Activated CD4-positive, CD25-positive, alpha-beta regulatory T cell (primary cell): ENCODE measurements around the gene CD86.

ENCODE experiments used
- DNase-seq, 4 experiments: peaks; one replicate each; lab custom pipeline; 2025; lab: John Stamatoyannopoulos, UW

The CD86 gene

DNA sequence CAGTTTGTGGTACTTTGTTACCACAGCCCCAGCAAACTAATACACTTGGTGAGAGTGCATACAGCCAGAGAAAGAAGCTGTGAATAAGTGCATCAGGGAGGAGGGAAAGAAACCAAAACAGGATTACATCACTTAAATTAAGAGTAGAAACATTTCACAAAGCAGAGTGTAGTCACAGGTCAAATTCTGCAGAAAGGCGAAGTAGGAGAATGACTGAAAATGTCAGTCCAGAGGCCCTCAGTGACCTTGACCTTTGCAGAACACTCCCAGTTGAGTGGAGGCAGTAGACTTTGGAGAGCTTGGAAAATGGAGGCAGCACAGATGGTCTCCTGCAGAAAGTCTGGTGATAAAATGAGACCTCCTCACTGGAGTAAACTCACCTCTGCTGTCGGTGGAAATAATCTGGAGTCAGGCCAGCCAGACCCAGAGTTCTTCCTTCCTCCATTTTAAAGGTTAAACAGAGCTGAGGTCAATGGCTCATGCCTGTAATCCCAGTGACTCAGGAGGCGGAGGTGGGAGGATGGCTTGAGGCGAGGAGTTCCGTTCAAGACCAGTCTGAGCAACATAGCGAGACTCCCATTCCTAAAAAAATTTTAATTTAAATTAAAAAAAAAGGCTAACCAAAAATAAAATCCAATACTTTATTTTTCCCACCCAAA is 5.0 kb downstream of the CD86 start:
- no peak for DNase-seq

DNA sequence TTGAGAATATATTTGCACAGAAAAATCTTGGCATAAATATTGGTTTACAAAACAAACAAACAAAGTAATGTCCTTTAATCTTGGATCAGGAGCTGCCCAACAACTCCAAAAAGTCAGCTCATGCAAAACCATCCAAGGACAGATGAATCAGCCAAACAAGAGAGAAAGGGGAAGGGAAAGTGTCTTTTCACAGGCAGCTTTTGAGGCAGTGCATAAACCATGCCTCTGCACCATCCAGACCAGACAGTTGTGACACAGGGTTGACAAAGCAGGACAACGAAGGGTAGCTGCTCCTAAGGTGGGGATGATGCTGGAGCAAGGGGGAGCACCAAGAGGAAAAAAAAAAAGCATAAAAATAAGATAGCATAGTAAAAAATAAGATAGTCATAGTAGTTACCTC is 8.7 kb downstream of the CD86 start:
- no peak for DNase-seq

DNA sequence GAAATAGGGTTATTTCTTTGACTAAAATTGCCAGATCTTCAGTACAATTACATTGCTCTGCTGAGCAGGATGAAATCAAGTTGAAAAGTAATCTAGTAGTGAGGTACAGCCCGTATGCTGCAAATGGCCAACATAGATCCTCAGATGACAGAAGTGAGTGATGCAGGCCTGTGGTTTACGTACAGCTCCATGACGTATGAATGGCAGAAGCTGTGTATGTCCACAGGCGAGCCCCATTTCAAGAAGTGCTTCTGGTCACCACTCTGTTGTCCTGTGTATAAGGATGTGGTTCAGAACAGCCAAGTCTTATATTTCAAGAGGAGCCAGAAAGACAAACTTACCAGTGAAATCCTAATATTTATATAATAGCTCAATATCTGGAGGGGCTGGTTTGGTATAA is 9.2 kb downstream of the CD86 start:
- no peak for DNase-seq

DNA sequence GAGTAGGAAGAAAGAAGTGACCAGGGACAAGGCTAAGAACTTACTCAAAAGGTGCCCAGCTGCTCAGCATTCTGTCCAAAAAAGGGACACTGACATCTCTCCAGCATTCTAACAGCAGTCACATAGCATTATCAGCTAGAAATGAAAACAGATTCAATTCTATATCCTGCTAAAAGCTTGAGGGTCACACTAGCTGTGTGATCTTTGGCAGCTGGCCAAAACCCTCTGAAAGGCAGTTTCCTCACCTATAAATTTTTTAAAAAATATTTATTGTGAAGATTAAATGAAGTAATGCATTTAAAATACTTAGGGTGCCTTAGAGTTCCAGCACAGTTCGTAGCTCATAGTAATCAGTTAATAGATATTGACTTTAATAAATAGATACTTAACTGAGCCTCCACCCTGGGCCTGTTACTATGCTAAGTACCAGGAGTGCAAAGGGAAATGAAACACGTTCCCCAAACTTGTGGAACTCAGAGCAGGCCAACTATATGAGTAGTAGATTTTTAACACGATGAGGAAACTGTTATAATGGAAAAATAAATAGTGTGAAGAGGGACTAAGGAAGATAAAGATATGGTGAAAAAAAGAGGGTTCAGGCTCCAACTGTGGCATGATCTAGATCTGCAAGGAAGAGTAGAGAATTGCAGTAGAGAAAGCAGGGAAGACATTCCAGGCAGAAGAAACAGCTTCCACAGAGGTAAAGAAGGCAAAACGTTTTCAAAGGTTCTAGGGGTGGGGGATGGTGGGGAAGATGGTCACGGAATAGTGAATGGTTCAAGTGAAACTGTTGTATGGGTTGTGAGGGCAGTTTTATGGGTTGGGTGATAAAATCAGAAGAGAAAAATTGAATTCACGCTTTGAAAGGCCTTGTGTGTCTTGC is 11.4 kb downstream of the CD86 start:
- DNase-seq, result no peak

DNA sequence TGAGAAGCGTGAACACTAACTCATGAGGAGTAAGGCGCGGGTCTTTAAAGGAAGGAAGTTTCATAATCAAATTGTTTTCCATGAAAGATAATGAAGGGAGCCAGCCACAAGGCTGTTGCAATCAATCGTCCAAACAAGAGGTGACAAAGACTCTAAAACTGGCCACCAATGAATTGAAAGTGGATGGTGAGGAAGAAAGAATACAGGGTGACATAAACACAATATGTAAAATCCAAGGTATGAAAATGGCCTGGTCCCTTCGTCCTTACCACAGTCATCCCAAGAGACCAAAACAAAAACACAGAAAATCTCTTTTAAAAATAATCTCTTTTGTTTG is 12.0 kb downstream of the CD86 start:
- no peak for DNase-seq

DNA sequence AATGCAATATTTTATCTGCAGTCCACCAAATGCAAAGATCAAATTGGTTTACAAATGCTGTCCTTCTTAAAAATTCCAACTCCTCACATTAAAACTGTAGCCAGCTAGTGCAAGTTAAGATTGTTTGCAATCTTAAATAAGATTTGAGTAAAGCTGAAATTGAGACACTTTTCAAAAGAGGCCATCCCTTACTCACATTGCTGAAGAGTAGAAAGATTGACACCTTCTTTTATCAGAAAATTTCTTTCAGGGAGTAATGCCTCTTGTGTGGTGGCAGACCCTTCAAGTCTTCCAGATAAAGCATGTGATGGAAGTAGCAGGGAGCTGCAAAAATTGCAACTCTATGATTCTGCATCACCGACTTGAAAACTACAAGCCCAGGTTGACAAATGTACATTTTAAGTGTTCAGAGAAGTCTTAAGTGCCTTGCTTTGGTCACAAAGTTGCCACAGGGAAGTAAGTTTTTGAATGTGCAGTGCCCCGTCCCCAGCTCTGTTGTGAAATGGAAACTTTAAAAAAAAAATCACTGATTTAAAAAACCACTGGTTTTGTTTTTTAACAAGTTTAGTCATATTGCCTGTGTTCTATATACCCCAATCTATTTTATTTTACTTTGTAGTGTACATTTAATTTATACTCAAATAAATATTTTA is 12.6 kb downstream of the CD86 start:
- DNase-seq, result no peak

DNA sequence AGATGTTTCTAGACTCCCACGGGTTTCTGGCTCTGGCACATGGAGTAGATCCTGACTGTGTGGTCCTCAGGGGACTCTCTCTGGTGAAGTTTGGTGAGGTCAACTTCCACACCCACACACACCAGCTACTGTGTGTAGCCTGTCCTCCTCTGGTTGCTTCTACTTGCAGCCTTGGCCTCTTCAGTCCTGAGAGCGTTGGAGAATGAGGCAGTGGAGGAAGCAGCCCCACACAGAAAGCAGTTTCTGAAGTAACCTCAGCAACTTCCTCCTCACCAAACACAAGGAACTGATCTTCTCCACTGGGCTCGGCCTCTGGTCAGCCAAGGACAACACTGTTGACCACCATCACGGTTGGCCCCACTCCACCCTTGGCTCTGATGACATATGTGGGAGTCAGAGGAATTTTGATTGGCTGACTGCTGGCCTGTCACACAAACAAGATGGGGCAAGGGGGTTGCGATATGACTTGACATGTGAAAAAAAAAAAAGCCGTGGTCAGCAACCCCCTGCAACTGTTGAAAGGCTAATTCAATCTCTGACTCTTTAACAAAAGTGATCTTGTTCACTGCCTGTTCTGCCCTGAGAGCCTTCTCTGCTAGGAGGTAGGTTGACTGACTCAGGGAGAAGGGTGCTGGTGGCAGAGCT is 19.6 kb downstream of the CD86 start:
- DNase-seq, result no peak

DNA sequence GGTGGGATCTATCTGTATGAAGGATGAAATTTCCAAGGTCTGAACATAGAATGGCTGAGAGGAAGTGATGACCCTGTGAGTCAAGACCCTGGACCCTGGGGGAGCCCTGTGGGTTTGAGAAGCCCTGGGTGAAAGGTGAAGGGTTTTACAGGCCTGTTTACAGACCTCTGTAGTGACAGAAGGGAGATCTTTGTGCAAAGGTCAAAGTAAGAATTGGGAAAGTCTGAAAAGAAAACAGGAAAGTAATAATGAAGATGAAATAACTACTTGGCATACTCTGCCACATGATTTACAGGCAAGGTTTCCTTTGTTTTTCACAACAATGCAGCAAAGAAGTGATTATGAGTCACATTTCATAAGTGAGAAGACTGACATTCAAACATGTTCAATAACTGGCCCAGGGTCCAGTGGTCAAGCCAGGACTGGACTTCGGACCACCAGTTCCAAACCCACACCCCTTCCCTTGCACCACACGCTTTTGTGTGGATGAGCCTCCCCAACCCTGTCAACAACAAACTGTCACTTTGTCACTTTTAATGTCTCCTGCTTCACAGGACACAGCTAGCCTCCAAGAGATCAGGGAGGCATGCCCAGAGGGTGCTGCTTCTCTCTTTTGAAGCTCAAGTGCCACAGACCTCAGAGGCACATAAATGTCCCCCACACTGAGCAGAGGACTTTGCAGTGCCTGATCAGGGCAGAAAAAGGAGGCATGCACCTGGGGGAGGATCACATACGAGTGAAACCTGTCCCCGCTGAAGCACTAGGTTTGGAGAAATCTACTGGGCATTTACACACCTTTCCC is 21.5 kb downstream of the CD86 start:
- no peak for DNase-seq

DNA sequence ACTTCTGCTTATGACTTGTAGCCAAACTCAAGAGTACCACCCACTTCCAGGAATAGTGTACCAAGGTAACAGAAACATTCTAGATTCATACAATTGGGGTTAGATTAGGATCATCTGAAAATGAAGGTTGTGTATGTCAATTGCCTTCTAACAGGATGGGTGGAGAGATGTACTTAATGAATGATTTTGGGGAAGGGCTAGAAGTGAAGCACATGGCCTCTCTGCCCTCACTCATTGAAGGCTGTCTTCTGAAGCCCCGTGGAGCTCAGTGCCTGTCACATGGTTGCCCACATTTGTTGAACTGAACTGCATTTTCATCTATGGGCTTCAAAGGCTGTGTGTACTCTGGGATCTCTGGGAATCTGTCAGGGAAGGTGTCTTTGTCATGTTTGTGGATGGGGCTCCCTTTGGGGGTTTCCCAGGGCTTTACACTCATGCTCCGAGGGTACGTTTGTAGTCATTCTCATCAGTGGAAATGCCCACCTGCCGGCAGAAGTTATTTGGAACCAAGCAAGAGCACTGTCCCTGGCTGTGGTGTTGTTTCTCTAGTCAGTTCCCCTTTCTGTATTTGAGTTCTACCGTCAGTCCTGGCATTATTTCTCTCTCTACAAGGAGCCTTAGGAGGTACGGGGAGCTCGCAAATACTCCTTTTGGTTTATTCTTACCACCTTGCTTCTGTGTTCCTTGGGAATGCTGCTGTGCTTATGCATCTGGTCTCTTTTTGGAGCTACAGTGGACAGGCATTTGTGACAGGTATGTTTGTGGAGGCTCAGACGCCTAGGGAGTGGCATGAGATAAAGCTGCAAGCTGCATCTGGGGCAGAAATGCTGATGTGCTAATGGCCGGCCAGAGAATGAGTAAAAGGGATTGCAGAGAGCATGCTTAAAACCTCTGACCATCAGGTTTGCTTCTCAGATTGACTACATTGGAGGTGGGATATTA is 22.4 kb downstream of the CD86 start:
- DNase-seq, result no peak

DNA sequence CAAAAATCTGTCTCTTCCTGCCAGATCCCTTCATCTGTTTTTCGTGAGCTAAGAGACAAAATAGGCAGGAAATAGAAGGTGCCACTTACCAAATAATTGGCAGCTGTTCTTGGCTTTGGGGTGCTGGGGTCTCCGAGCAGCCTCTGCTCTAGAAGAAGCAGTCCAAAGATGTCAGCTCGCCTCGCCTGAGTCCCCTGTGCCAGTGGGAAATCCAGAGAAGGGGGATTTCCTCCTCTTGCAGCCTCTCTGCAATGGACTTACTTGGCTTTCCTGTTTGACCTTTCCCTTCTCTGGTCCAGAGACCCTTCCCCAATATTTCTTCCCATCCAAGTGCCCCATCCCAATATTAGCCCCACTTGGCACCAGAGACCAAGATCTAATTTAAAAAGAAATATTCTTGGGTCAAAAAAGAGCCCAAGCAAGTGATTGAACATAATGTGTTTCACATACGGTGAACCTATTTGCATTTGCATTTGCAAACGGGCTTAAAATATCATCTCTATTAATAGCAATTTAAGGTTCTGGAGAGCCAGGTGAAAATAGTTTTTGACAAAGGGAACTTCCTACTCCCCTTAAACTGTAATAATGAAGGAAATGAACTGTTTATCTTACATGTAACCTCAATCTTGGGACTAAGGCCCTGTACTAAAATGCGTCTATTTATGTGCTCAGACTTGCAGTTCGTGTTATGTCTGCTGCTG is 23.2 kb downstream of the CD86 start:
- no peak for DNase-seq

DNA sequence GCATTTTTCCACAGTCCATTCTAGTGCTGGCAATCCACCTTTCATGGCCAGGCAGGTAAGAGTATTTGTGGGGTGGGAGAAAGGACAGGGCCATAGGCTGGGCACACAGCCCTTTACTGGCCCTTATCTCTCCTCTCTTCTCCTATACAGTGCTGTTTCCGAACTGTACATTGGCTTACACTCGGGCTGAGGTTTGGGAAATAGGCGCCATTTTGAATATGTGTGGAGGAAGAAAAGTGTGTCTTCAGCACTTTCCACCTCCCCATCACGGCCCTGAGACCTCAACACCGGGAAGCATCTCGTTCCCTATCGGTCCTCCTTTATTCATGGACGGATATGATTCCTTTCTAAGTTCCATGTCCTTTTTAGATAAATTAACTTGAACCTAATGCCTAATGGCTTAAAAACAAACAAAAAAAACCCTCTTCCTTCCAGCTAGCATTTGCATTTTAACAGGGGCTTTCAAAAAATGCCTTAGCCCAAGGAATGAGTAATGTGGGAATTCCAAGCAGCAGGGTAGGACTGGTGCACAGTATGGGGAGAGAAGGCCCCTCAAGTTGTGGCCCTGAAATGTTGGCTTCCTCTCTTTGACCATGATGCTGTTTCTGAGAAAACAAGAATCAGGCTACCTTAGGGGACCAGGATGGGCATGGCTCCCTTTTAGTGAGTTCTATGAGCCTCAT is 24.5 kb downstream of the CD86 start:
- no peak for DNase-seq

DNA sequence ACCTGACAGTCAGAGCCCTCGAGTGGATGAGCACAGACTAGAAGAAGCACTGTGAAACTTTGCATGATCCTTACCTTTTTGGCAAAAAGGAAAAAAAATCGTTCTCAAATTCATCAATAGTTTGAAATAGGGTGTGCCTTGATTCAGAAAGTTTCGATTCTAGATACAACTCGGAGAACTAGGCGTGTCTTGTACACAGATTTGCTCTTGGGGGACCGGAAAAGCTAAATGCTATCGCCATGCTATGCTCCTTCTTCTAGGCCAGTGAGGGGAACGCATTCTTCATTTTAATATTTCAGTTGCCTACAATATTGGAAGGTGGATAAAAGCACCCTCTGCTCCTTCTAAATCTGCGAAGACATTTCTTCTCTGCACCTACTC is 25.0 kb downstream of the CD86 start:
- no peak for DNase-seq

DNA sequence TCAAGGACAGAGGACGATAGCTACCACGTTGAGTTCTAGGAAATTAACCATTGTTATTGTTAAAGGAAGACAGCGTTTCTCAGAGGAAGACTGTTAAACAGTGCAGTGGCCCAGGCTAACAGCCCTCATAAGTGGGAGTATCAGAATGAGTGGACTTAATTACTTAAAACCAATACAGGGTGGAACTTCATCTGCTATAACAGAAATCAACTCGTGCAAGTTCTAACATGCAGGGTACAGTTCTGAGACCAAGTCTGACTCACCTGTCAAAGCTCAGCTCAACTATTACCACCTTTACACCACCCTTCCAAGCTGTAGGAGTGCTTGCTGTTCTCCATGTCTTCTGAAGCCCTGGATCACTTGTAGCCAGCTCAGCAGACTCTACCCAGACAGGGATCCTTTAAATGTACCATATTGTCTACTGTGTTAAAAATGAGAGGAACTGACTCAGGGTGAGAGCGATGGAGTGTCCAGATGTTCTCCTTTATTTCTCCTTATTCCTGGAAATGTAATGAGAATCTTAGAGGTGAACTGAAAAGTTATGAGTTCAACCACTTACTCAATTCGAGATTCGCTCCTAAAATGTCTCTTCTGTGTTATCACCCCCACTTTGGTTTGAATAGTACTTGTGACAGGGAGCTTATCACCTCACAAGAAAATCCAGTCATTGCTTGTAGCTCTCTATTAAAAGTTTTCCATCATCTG is 26.5 kb downstream of the CD86 start:
- no peak for DNase-seq

DNA sequence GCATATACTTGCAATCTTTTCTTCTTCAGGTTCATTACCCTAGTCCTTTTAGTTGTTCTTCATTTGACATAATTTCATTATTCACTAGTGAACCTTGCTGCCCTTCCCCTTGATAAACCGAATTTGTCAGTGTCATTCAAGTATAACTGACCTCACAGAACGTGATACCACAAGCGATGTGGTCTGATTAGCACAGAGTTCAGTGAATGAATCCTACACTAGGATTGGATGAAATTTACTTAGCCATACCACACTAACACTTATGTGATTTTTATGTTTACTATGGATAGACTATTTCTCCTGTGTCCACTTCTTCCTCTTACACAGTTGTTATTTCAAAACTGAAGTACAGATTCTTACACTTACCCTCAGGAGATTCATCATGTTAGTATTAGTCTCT is 27.2 kb downstream of the CD86 start:
- no peak for DNase-seq

DNA sequence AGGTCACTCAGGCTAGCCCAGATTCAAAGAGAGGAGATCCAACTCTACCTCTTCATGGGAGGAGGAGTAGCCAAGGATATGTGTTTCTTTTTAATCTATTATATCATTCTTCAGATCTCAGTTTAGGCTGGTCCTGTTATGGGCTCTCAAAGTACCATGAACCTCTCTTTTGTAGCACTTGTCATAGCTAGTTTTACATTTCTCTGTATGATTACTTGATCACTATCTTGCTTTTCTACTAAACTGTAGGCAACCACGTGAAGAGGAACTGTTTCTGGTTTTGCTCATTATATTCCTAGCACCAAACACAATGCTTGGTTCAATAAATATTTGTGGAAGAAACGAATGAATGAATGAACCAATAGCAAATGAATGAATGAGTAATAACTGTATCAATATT is 29.6 kb downstream of the CD86 start:
- DNase-seq, result no peak

DNA sequence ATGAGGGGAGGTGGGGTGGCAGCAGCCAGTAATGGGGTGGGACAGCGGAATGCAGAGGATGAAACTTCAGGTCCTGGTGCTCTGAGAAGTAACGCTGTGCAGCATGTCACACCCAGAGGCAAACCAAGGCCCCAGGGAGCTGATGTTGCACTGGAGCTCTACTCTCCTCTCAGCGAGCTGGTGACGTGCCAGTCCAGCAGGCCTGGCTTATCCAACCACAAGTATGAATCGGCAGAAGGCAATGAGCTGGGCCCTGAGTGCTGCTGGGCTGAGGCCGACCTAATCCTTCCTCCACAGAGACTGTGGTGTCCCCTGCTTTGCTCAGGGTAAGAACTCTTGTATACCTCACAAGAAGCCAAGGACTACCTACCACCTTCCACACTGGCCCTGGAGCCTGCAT is 30.5 kb downstream of the CD86 start:
- DNase-seq, result no peak

DNA sequence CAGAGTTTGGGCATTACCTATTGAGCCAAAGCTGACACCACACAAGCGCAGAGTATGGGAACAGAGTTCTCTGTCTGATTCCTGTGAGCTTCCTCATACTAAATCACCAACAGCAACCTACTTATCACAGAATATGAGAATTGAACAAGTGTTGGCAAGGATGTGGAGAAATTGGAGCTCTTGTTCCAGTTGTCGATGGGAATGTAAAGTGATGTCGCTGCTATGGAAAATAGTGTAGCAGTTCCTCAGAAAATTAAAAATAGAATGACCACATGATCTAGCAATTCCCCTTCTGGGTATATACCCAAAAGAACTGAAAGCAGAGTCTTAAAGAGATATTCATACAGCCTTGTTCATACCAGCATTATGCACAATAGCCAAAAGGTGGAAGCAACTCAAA is 33.4 kb downstream of the CD86 start:
- DNase-seq, result no peak

DNA sequence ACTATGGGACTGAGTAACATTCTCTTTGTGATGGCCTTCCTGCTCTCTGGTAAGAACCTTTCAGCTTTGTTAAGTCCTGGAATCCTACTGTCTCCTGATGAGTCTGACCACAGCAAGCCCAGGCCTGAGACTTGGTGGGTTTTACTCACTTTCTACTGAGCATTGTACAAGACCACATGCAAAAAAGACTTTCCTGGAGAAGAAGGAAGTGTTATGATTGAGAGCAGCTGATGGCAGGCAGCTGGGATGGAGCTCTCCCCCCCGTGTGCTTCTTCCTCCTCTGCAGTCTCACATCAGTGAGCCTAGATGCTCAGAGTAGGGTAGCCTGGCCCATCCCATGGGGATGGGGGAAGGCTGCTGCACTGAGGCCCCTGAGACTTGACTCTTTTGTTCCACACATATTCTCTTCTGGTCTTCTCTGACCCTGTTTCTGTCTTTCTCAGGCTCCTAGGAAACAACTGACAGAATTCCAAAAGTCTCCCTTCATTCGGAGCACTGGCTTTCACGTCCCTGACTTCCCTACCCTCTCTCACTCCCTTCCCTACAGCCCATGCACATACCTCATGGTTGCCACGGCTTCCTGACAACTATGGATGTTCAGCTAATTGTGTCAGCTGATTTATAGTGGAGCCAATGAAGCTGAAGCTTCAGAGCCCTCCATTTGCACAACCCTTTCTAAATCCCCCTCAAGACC is 36.6 kb downstream of the CD86 start:
- no peak for DNase-seq
